Type B pancreatic cell (in vitro differentiated cells): ENCODE measurements around the gene LPO. TPM values are rescaled to one million over a fixed set of nuclear protein-coding genes. Genes with fewer than 3 reads are reported as not detected.

Experiments used
- DNase-seq: peaks from one replicate; pipeline ENCODE4 v3.0.0; 2021; ENCODE audit warnings: mixed read lengths; ENCODE audit not compliant: unreplicated experiment; ENCODE audit errors: extremely low spot score
- H3K27ac Mint-ChIP-seq: 2 replicates; pipeline ENCODE4 v1.8.0; 2021; ENCODE audit warnings: mild to moderate bottlenecking, mixed read lengths
- H3K27me3 Mint-ChIP-seq: 2 replicates; pipeline ENCODE4 v1.8.0; 2021; ENCODE audit warnings: mixed read lengths
- H3K36me3 Mint-ChIP-seq: 2 replicates; pipeline ENCODE4 v1.8.0; 2021; ENCODE audit warnings: mixed read lengths
- H3K4me1 Mint-ChIP-seq: one replicate; pipeline ENCODE4 v1.8.0; 2021; ENCODE audit warnings: mixed read lengths; ENCODE audit not compliant: unreplicated experiment
- H3K4me3 Mint-ChIP-seq: 2 replicates; pipeline ENCODE4 v1.8.0; 2021; ENCODE audit warnings: mild to moderate bottlenecking, mixed read lengths
- H3K9me3 Mint-ChIP-seq: 2 replicates; pipeline ENCODE4 v1.8.0; 2021; ENCODE audit warnings: mixed read lengths
- CTCF ChIP-seq: fragments of 200-600 bp; sonication (generic); conservative IDR thresholded peaks from 2 replicates; pipeline ENCODE4 v1.5.0; 2021; ENCODE audit warnings: antibody characterized with exemption, mild to moderate bottlenecking
- total RNA-seq: library from RNA; stranded (reverse); gene quantifications from 2 replicates; pipeline ENCODE4 v1.2.1, GENCODE V29; 2021; ENCODE audit warnings: low replicate concordance

Gene LPO
- total RNA-seq, 1 donor from 2014 or later = not detected

GRCh38 chr17:58254803-58255202 lies 16.4 kb downstream of the LPO start:
- Mint-ChIP-seq H3K4me1 (no peaks in the 10 kb centered on the region), H3K27me3 (peaks cover 88% of the 10 kb centered on the region), H3K4me3 (no peak overlapping the region), H3K36me3 (no peaks in the 10 kb centered on the region), H3K27ac (no peak overlapping the region), H3K9me3 (no peaks in the 10 kb centered on the region)
- TF ChIP-seq CTCF = no peak
- peak; percentile 42 for DNase-seq

- no peak for TF ChIP-seq CTCF
- no peaks in the 10 kb centered on the region for H3K36me3 Mint-ChIP-seq
- H3K4me1 Mint-ChIP-seq = no peaks in the 10 kb centered on the region
- H3K27ac Mint-ChIP-seq = no peak overlapping the region
- no peak overlapping the region for H3K4me3 Mint-ChIP-seq
- DNase-seq = no peak
- no peaks in the 10 kb centered on the region for H3K9me3 Mint-ChIP-seq
- H3K27me3 Mint-ChIP-seq = peaks cover 88% of the 10 kb centered on the region
Measured at GRCh38 chr17:58262149-58262548, 23.8 kb downstream of the LPO start.

GRCh38 chr17:58263773-58264172 lies 25.4 kb downstream of the LPO start:
- Mint-ChIP-seq H3K27me3 (peaks cover 77% of the 10 kb centered on the region), H3K4me1 (no peaks in the 10 kb centered on the region), H3K27ac (no peak overlapping the region), H3K36me3 (no peaks in the 10 kb centered on the region), H3K4me3 (no peak overlapping the region), H3K9me3 (no peaks in the 10 kb centered on the region)
- no peak for TF ChIP-seq CTCF
- DNase-seq = no peak

- DNase-seq = peak; percentile 24
- H3K27ac Mint-ChIP-seq = no peak overlapping the region
- H3K9me3 Mint-ChIP-seq = no peaks in the 10 kb centered on the region
- no peak for TF ChIP-seq CTCF
- no peaks in the 10 kb centered on the region for H3K4me1 Mint-ChIP-seq
- H3K36me3 Mint-ChIP-seq = no peaks in the 10 kb centered on the region
- no peak overlapping the region for H3K4me3 Mint-ChIP-seq
- H3K27me3 Mint-ChIP-seq = peaks cover 74% of the 10 kb centered on the region
Measured at GRCh38 chr17:58264407-58265103, 26.2 kb downstream of the LPO start.

- H3K27me3 Mint-ChIP-seq = peaks cover 76% of the 10 kb centered on the region
- H3K27ac Mint-ChIP-seq = no peak overlapping the region
- H3K4me3 Mint-ChIP-seq = no peak overlapping the region
- no peak for TF ChIP-seq CTCF
- no peaks in the 10 kb centered on the region for H3K9me3 Mint-ChIP-seq
- DNase-seq = no peak
- no peaks in the 10 kb centered on the region for H3K36me3 Mint-ChIP-seq
- H3K4me1 Mint-ChIP-seq = no peaks in the 10 kb centered on the region
Measured at GRCh38 chr17:58265271-58265670, 26.9 kb downstream of the LPO start.
